GM18498 (cell line): ENCODE results near the gene THBS1.

Source experiments
- ATAC-seq: cut with Tn5 transposase; IDR thresholded peaks from one replicate; pipeline ENCODE4 v1.9.1; 2021; ENCODE audit warnings: mild to moderate bottlenecking, moderate library complexity; ENCODE audit not compliant: unreplicated experiment

Gene THBS1

GRCh38 chr15:39587731-39588530 is 7.1 kb downstream of the THBS1 start:
- no peak for ATAC-seq

GRCh38 chr15:39588531-39589192 is 7.8 kb downstream of the THBS1 start:
- ATAC-seq = no peak

GRCh38 chr15:39589193-39589814 is 8.4 kb downstream of the THBS1 start:
- no peak for ATAC-seq

GRCh38 chr15:39589815-39590644 is 9.2 kb downstream of the THBS1 start:
- ATAC-seq = no peak

GRCh38 chr15:39591141-39591895 is 10.4 kb downstream of the THBS1 start:
- no peak for ATAC-seq

GRCh38 chr15:39591896-39592315 is 11.0 kb downstream of the THBS1 start:
- ATAC-seq = no peak

GRCh38 chr15:39592500-39592899 is 11.6 kb downstream of the THBS1 start:
- ATAC-seq = no peak

- ATAC-seq = no peak
Measured at GRCh38 chr15:39593071-39593655, 12.3 kb downstream of the THBS1 start.

GRCh38 chr15:39593656-39594445 is 13.0 kb downstream of the THBS1 start:
- ATAC-seq = no peak

- ATAC-seq = no peak
Measured at GRCh38 chr15:39594446-39595337, 13.8 kb downstream of the THBS1 start.

GRCh38 chr15:39595338-39596221 is 14.7 kb downstream of the THBS1 start:
- ATAC-seq = no peak

GRCh38 chr15:39596358-39597051 is 15.6 kb downstream of the THBS1 start:
- ATAC-seq = no peak

- no peak for ATAC-seq
Measured at GRCh38 chr15:39597336-39597735, 16.5 kb downstream of the THBS1 start.

GRCh38 chr15:39597751-39598185 is 16.9 kb downstream of the THBS1 start:
- ATAC-seq = no peak

- ATAC-seq = no peak
Measured at GRCh38 chr15:39598186-39598850, 17.4 kb downstream of the THBS1 start.
